ENCODE results near the gene MRPL3.

Gene MRPL3

DNA sequence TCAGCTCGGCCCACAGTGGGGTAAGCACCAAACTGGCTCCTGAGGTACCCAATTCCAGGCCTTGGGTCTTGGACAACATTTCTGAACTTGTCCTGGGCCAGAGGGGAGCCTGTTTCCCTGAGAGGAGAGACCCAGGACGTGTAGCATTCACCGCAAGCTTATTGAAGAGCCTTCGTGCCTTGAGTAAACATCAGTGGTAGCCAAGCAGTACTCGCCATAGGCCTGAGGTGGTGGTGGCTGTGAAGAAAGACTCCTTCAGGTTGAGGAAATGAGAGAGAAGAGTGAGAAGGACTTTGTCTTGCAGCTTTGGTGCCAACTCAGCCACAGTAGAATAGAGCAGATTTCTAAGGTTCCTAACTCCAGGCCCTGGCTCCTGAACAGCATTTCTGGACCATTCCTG, 71.0 kb downstream of the MRPL3 start:
- TF ChIP-seq, protein P1, sequence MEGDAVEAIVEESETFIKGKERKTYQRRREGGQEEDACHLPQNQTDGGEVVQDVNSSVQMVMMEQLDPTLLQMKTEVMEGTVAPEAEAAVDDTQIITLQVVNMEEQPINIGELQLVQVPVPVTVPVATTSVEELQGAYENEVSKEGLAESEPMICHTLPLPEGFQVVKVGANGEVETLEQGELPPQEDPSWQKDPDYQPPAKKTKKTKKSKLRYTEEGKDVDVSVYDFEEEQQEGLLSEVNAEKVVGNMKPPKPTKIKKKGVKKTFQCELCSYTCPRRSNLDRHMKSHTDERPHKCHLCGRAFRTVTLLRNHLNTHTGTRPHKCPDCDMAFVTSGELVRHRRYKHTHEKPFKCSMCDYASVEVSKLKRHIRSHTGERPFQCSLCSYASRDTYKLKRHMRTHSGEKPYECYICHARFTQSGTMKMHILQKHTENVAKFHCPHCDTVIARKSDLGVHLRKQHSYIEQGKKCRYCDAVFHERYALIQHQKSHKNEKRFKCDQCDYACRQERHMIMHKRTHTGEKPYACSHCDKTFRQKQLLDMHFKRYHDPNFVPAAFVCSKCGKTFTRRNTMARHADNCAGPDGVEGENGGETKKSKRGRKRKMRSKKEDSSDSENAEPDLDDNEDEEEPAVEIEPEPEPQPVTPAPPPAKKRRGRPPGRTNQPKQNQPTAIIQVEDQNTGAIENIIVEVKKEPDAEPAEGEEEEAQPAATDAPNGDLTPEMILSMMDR (IDR thresholded peaks at IDR 0.05; ENCODE audit: low read depth, low read length, missing control alignments): no peak
- no peak overlapping the region for H3K4me3 ChIP-seq (ENCODE audit: low read depth, low read length)
- no peak for DNase-seq (ENCODE audit: low read depth)

DNA sequence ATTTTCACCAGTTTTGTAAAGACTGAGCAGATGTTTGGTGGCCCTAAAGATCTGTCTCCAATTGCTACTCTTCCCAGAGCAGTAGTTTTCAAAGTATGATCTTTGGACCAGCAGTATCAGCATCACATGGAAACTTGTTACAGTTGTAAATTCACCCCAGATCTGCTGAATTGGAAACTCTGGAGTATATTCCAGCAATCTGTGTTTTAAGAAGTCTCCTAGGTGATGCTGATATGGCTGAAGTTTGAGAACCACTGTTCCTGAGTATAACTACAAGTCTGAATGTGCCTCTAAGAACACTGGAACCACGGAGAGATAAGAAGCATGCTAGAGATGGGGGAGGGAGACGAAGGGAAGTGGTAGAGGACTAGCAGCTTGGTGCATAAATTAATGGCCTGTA, 75.5 kb downstream of the MRPL3 start:
- DNase-seq (ENCODE audit: low read depth): no peak
- no peak overlapping the region for H3K4me3 ChIP-seq (ENCODE audit: low read depth, low read length)
- TF ChIP-seq, protein P1 (IDR thresholded peaks at IDR 0.05; ENCODE audit: low read depth, low read length, missing control alignments): no peak

DNA sequence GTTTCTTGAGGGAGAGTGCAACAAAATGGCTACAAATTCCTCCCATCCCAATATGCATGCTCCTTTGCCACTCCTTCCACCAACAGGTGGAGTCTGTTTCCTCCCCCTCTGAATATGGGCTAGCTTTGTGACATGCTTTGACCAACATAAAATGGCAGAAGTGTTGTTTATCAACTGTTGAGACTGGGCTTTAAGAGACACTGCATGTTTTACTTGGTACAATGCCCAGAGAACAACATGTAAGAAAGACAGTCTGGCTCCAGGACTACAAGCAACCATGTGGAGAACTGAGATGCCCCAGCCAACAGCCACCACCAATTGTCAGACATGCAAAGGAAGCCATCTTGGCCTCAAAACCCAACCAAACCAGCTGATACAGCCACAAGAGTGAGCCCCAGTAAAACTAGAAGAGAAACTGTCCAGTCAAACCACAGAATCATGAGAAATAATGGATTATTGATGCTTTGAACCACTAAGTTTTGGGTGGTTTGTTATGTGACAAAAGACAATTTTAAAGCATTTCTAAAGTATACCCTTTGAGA, 80.7 kb downstream of the MRPL3 start:
- no peak for DNase-seq (ENCODE audit: low read depth)
- TF ChIP-seq, protein P1 (IDR thresholded peaks at IDR 0.05; ENCODE audit: low read depth, low read length, missing control alignments): no peak
- no peak overlapping the region for H3K4me3 ChIP-seq (ENCODE audit: low read depth, low read length)

DNA sequence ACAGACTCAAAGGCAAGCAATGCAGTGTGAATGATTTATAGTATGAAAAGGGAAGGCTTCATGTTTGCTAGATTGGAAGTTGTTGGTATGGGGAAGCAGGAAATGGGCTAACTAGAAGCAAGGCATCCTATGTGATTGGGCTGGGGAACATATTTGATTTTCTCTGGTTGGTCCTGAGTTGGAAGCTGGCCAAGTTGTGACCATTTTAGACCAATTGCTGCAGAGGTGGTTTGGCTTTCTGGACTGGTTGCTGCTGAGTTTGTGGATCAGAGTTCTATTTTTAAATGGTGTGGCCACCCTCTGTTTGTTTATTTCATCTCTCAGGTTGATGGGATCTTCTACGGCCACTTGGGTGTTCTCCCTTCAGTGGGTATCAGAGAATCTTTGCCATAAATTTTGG, 81.5 kb downstream of the MRPL3 start:
- no peak for DNase-seq (ENCODE audit: low read depth)
- TF ChIP-seq, protein P1 (IDR thresholded peaks at IDR 0.05; ENCODE audit: low read depth, low read length, missing control alignments): no peak

DNA sequence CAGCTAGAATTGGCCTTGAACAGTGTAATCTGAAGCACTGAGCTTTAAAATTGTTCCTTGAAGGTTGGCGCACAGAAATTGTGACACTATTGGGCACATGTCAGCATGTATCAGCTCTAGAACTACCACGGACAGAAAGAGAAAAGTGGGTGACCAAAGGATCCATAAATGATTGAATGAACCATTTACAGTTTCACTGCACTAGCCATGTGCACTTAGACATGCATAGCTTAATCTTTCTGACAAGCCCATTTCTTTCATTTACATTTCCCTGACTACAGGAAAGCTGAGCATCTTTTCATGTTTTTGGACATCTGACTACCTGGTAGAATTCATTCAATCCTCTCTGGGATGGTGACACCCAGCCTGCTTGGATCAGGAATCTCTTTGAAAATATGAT, 85.0 kb downstream of the MRPL3 start:
- no peak overlapping the region for H3K4me3 ChIP-seq (ENCODE audit: low read depth, low read length)
- TF ChIP-seq, protein P1 (IDR thresholded peaks at IDR 0.05; ENCODE audit: low read depth, low read length, missing control alignments): no peak

More for the DNA sequence above, 81.5 kb downstream of the MRPL3 start:
- no peak overlapping the region for H3K4me3 ChIP-seq (ENCODE audit: low read depth, low read length)

More for the DNA sequence above, 85.0 kb downstream of the MRPL3 start:
- DNase-seq (ENCODE audit: low read depth): no peak
